Karpas-422 (cell line): ENCODE measurements around the gene HIGD2A. TPM values are rescaled to one million over a fixed set of nuclear protein-coding genes. Genes with fewer than 3 reads are reported as not detected.
"Not testable (repeated sequence)": the region's sequence is repeated elsewhere in the genome, so short reads cannot be mapped to it uniquely, and the experiment has no call there.

ENCODE experiments used
- DNase-seq: peaks from one replicate; pipeline ENCODE4 v3.0.0-alpha.2; 2015
- H2AFZ ChIP-seq: fragments of 200-600 bp; sonication (generic); 2 replicates; pipeline ENCODE4 v1.6.1; 2014; ENCODE audit warnings: antibody characterized with exemption, low read length, mixed read lengths
- H3K27ac ChIP-seq: fragments of 200-600 bp; sonication (generic); 2 replicates; pipeline ENCODE4 v1.5.1; 2014; ENCODE audit warnings: mild to moderate bottlenecking, low read length, moderate library complexity
- H3K27me3 ChIP-seq: fragments of 200-600 bp; sonication (generic); 2 replicates; pipeline ENCODE4 v1.6.1; 2014; ENCODE audit warnings: low read length, mixed read lengths
- H3K36me3 ChIP-seq: fragments of 200-600 bp; sonication (generic); 2 replicates; pipeline ENCODE4 v1.6.1; 2014; ENCODE audit warnings: low read length, mixed read lengths; ENCODE audit not compliant: insufficient read depth
- H3K4me1 ChIP-seq: fragments of 200-600 bp; sonication (generic); 2 replicates; pipeline ENCODE4 v1.6.1; 2014; ENCODE audit warnings: mild to moderate bottlenecking, low read length, mixed read lengths
- H3K4me2 ChIP-seq: fragments of 200-600 bp; sonication (generic); 2 replicates; pipeline ENCODE4 v1.6.1; 2014; ENCODE audit warnings: low read length, low read depth, mild to moderate bottlenecking; ENCODE audit not compliant: poor library complexity, severe bottlenecking
- H3K4me3 ChIP-seq: fragments of 200-600 bp; sonication (generic); 2 replicates; pipeline ENCODE4 v1.5.1; 2014; ENCODE audit warnings: mild to moderate bottlenecking, antibody characterized with exemption, low read length, mixed read lengths
- H3K79me2 ChIP-seq: fragments of 200-600 bp; sonication (generic); 2 replicates; pipeline ENCODE4 v1.6.1; 2014; ENCODE audit warnings: mild to moderate bottlenecking, low read length, mixed read lengths
- H3K9ac ChIP-seq: fragments of 200-600 bp; sonication (generic); 2 replicates; pipeline ENCODE4 v1.6.0; 2014; ENCODE audit warnings: low read length
- H3K9me2 ChIP-seq: fragments of 200-600 bp; sonication (generic), shearing (Covaris generic); replicated peaks from 2 replicates; pipeline ENCODE4 v1.6.0; 2014; ENCODE audit warnings: mild to moderate bottlenecking, low read length, moderate library complexity; ENCODE audit not compliant: insufficient read depth
- H3K9me3 ChIP-seq: fragments of 300-700, 200-600 bp; sonication (generic); 2 replicates; pipeline ENCODE4 v1.6.1; 2014; ENCODE audit warnings: low read length, mixed read lengths
- H4K20me1 ChIP-seq: fragments of 200-600 bp; sonication (generic); 2 replicates; pipeline ENCODE4 v1.6.1; 2014; ENCODE audit warnings: mild to moderate bottlenecking, antibody characterized with exemption, low read length, low read depth; ENCODE audit not compliant: insufficient read depth
- total RNA-seq: library from RNA; depleted of rRNA; stranded (reverse); fragments of >200 nt; shearing (Covaris generic); gene quantifications from 2 replicates; pipeline ENCODE4 v1.2.3, GENCODE V29; 2014; ENCODE audit warnings: low replicate concordance

Gene HIGD2A
- total RNA-seq, 1 experiment from 2014 or later = 207 TPM

GRCh38 chr5:176406436-176407052 is 18.0 kb downstream of the HIGD2A start:
- Histone ChIP-seq H3K9me2 (no peaks in the 10 kb centered on the region), H3K27ac (no peak overlapping the region), H4K20me1 (no peaks in the 10 kb centered on the region), H2AFZ (no peak overlapping the region), H3K4me2 (no peak overlapping the region), H3K4me1 (no peaks in the 10 kb centered on the region), H3K9me3 (no peaks in the 10 kb centered on the region), H3K27me3 (no peaks in the 10 kb centered on the region), H3K36me3 (0 out of 2 replicates have a peak, but pooled peaks cover 4% of the 10 kb centered on the region), H3K4me3 (no peak overlapping the region), H3K79me2 (no peaks in the 10 kb centered on the region), H3K9ac (no peak overlapping the region)
- no peak for DNase-seq

- no peak for DNase-seq
- Histone ChIP-seq H3K9ac (no peak overlapping the region), H3K9me3 (no peaks in the 10 kb centered on the region), H3K36me3 (0 out of 2 replicates have a peak, but pooled peaks cover 4% of the 10 kb centered on the region), H4K20me1 (no peaks in the 10 kb centered on the region), H3K9me2 (no peaks in the 10 kb centered on the region), H3K27me3 (no peaks in the 10 kb centered on the region), H2AFZ (no peak overlapping the region), H3K27ac (no peak overlapping the region), H3K4me2 (no peak overlapping the region), H3K4me3 (no peak overlapping the region), H3K79me2 (0 out of 2 replicates have a peak, but pooled peaks cover 5% of the 10 kb centered on the region), H3K4me1 (no peaks in the 10 kb centered on the region)
Measured at GRCh38 chr5:176407456-176408251, 19.1 kb downstream of the HIGD2A start.

GRCh38 chr5:176408252-176408573 is 19.7 kb downstream of the HIGD2A start:
- H3K36me3 ChIP-seq, H2AFZ ChIP-seq, DNase-seq, H3K9ac ChIP-seq, H3K27me3 ChIP-seq, H3K4me1 ChIP-seq, H3K9me3 ChIP-seq, H4K20me1 ChIP-seq, H3K4me2 ChIP-seq, H3K27ac ChIP-seq, H3K79me2 ChIP-seq, H3K4me3 ChIP-seq, H3K9me2 ChIP-seq: not testable (repeated sequence)

- no peak for DNase-seq
- no peak overlapping the region for H3K4me2 ChIP-seq
Measured at GRCh38 chr5:176408590-176408989, 20.0 kb downstream of the HIGD2A start.

GRCh38 chr5:176409765-176410164 is 21.2 kb downstream of the HIGD2A start:
- no peak for DNase-seq
- Histone ChIP-seq H4K20me1 (no peaks in the 10 kb centered on the region), H2AFZ (no peak overlapping the region), H3K27me3 (no peaks in the 10 kb centered on the region), H3K9ac (no peak overlapping the region), H3K79me2 (peaks cover 21% of the 10 kb centered on the region), H3K9me2 (no peaks in the 10 kb centered on the region), H3K9me3 (no peaks in the 10 kb centered on the region), H3K4me3 (no peak overlapping the region), H3K4me1 (peaks cover 2% of the 10 kb centered on the region), H3K4me2 (no peak overlapping the region), H3K36me3 (0 out of 2 replicates have a peak, but pooled peaks cover 4% of the 10 kb centered on the region), H3K27ac (no peak overlapping the region)

More at GRCh38 chr5:176408590-176408989, 20.0 kb downstream of the HIGD2A start:
- peaks cover 10% of the 10 kb centered on the region; the same call in 1 of the 2 replicates for H3K79me2 ChIP-seq
- H2AFZ ChIP-seq = no peak overlapping the region
- H3K9me2 ChIP-seq = no peaks in the 10 kb centered on the region
- 0 out of 2 replicates have a peak, but pooled peaks cover 4% of the 10 kb centered on the region for H3K36me3 ChIP-seq
- H3K27me3 ChIP-seq = no peaks in the 10 kb centered on the region
- no peak overlapping the region for H3K27ac ChIP-seq
- H3K4me3 ChIP-seq = no peak overlapping the region
- H4K20me1 ChIP-seq = no peaks in the 10 kb centered on the region
- H3K9ac ChIP-seq = no peak overlapping the region
- H3K4me1 ChIP-seq = no peaks in the 10 kb centered on the region
- H3K9me3 ChIP-seq = no peaks in the 10 kb centered on the region

GRCh38 chr5:176410486-176411180 is 22.1 kb downstream of the HIGD2A start:
- DNase-seq = no peak
- Histone ChIP-seq H3K36me3 (0 out of 2 replicates have a peak, but pooled peaks cover 4% of the 10 kb centered on the region), H3K9me2 (no peaks in the 10 kb centered on the region), H3K27ac (no peak overlapping the region), H3K9me3 (no peaks in the 10 kb centered on the region), H3K79me2 (peaks cover 29% of the 10 kb centered on the region), H3K27me3 (no peaks in the 10 kb centered on the region), H3K4me2 (no peak overlapping the region), H3K4me1 (peaks cover 10% of the 10 kb centered on the region), H3K9ac (no peak overlapping the region), H3K4me3 (no peak overlapping the region), H2AFZ (no peak overlapping the region), H4K20me1 (no peaks in the 10 kb centered on the region)

- H3K4me1 ChIP-seq = peaks cover 21% of the 10 kb centered on the region
- H3K27ac ChIP-seq = no peak overlapping the region
- no peaks in the 10 kb centered on the region for H4K20me1 ChIP-seq
- no peaks in the 10 kb centered on the region for H3K9me2 ChIP-seq
- no peak overlapping the region for H3K4me2 ChIP-seq
- no peak overlapping the region for H3K9ac ChIP-seq
- H3K4me3 ChIP-seq = no peak overlapping the region
- 0 out of 2 replicates have a peak, but pooled peaks cover 4% of the 10 kb centered on the region for H3K36me3 ChIP-seq
- no peak overlapping the region for H2AFZ ChIP-seq
- H3K9me3 ChIP-seq = no peaks in the 10 kb centered on the region
- H3K27me3 ChIP-seq = no peaks in the 10 kb centered on the region
- DNase-seq = no peak
- H3K79me2 ChIP-seq = peaks cover 35% of the 10 kb centered on the region
Measured at GRCh38 chr5:176412517-176413254, 24.1 kb downstream of the HIGD2A start.

- no peak for DNase-seq
- H3K9me2 ChIP-seq = no peaks in the 10 kb centered on the region
- H3K9ac ChIP-seq = no peak overlapping the region
- no peaks in the 10 kb centered on the region for H3K27me3 ChIP-seq
- no peak overlapping the region for H3K4me2 ChIP-seq
- no peak overlapping the region for H3K4me3 ChIP-seq
- no peaks in the 10 kb centered on the region for H4K20me1 ChIP-seq
- H3K4me1 ChIP-seq = peaks cover 21% of the 10 kb centered on the region
- H3K36me3 ChIP-seq = 0 out of 2 replicates have a peak, but pooled peaks cover 4% of the 10 kb centered on the region
- H2AFZ ChIP-seq = no peak overlapping the region
- H3K9me3 ChIP-seq = no peaks in the 10 kb centered on the region
- peaks cover 35% of the 10 kb centered on the region for H3K79me2 ChIP-seq
- H3K27ac ChIP-seq = no peak overlapping the region
Measured at GRCh38 chr5:176413255-176413565, 24.7 kb downstream of the HIGD2A start.
